ENCODE results near the gene TRIM7.

The TRIM7 gene

DNA sequence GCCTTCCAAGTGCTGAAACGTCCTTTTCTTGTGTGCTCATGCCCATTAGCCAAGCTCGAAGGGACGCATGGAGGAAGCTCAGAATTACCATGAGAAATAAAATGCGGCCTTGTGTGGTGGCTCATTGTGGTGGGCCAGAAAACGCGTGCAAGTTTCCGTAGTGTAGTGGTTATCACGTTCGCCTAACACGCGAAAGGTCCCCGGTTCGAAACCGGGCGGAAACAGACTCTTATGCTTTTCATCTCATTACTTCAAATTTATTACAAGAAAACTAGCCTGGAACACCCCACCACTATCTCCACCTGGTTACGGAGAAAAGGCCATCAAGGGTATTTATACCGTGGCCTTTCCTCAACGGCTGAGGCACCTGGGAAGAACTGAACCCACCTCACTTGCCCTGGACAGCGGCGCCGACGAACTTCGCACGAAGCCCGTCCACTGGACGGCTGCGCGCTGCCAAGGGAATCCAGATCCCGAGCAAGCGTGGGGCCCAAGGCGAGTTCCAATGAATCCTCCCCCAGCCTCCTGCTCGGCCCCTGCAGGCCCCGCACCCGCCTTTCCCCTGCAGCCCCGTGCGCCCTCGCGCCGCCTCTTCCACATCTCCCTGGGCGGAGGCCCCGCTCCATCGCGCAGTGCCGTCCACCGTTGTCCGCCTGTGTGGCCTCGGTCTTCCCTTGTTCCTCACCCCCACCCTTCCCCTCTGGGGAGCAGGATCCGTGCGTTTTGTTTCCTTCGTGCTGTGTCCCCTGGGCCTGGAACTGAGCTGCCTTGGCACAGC, 35.3 kb downstream of the TRIM7 start:
- DNase-seq: peak; percentile 54

DNA sequence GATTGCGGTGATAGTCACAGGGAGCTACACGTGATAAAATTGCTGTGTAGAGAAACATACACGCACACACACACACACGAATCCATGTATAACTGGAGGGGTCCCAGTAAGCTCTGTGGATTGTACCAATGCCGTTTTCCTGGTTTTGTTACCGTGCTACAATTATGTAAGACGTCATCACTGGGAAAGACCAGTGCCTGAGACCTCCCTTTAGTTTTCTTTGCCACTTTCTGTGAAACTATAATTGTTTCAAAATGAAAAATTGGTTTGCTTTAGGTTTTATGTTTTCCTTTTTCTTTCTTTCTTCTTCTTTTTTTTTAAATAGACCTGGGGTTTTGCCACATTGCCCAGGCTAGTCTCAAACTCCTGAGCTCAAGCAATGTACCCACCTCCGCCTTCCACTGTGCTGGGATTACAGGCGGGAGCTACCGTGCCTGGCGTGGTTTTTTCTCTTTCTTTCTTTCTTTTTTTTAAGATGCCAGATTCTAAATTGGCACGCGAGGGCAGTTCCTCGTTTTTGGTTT, 36.3 kb downstream of the TRIM7 start:
- DNase-seq: no peak

DNA sequence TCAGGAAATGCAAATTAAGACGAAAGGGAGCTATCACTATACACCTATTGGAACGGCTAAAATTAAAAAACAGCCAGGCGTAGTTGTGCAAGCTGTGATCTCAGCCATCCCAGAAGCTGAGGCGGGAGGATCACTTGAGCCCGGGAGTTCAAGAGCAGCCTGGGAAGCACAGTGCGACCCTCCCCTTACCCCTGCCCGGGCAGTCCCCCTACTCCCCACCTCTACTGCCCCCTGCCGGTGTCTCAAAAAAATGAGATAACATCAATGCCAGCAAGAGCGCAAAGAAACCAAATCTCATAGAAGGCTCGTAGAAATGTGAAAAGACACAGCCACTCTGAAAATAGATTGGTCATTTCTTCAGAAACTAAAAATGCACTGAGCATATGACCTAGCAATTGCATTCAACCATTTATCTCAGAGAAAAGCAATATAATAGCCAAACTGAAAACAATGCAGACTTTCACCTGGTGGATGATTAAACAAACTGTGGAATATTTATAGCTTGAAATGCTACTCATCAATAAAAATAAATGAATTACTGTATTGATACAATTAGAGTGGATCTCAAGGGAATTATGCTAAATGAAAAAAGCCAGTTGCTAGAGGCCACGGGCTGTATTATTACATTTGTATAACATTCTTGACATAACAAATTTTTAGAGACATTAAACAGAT, 37.0 kb downstream of the TRIM7 start:
- peak; percentile 27 for DNase-seq

DNA sequence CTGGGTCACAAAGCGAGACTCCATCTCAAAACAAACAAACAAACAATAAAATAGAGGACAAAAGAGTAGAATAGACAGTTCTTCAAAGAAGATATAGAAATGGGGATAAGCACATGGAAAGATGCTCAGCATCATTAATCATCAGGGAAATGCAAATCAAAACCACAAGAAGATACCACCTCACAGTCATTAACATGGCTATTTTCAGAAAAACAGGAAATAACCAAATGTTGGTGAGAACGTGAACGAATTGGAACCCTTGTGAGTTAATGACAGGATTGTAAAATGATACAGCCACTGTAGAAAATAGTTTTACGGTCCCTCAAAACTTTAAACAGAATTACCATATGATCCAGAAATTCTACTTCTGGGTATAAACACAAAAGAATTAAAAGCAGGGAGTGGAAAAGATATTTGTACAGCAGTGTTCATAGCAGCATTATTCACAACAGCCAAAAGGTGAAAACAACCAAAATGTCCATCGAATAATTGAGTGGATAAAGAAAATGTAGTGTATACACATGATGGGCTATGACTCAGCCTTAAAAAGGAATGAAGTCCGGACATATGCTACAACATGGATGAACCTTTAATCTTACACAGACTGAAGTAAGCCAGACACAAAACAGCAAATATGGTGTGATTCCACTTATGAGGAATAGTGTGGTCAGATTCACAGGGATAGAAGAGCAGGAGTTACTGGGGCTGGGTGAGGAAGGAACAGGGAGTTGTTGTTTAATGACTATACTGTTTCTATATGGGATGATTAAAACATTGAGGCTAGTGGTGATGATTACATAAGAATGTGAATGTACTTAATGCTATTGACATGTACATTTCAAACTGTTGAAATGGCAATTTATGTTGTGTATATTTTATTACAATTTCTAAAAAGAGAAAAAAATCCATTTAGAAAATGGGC, 37.9 kb downstream of the TRIM7 start:
- DNase-seq: no peak

DNA sequence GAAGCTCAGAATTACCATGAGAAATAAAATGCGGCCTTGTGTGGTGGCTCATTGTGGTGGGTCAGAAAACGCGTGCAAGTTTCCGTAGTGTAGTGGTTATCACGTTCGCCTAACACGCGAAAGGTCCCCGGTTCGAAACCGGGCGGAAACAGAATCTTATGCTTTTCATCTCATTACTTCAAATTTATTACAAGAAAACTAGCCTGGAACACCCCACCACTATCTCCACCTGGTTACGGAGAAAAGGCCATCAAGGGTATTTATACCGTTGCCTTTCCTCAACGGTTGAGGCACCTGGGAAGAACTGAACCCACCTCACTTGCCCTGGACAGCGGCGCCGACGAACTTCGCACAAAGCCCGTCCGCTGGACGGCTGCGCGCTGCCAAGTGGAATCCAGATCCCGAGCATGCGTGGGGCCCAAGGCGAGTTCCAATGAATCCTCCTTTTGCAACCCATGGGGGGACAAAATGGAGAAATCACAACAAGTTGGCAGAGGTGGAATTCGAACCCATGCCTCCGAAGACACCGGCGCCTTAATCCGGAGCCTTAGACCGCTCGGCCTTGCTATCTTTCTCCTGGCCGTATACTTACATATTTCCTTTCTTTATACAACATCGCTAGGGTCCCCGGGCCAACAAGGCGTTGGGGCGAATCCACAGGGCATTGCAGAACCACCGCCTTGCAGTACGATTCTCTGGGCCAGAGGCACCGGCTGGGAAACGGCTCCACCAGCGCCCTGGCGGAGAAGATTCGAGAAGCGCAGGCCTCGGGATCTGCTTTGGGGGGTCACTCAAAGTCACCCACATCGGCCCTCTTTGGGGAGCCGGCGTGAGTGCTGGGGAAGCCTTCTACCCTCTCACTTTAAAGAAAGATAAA, 40.7 kb downstream of the TRIM7 start:
- DNase-seq: no peak

DNA sequence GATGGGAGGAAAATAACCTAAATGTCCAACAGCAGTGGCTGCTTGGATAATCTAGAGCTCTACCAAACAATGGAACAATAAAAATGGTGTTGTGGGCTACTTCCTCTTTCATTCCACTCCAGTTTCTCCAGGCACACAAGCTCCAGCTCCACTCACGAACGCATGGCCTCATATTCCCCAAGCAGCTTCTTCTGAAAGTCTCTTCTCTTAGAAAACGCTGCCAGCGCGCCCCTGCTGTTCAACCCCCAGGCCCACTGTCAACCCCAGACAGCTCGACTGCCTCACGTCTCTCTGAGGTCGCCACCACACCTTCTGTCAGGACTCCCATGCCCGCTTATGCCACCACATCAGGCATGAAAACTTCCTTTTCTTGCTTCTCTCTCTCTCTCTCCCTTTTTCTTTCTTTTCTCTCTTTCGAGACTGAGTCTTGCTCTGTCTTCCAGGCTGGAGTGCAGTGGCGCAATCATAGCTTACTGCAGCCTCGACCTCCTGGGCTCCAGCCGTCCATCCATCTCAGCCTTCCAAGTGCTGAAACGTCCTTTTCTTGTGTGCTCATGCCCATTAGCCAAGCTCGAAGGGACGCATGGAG, 41.4 kb downstream of the TRIM7 start:
- DNase-seq: no peak

DNA sequence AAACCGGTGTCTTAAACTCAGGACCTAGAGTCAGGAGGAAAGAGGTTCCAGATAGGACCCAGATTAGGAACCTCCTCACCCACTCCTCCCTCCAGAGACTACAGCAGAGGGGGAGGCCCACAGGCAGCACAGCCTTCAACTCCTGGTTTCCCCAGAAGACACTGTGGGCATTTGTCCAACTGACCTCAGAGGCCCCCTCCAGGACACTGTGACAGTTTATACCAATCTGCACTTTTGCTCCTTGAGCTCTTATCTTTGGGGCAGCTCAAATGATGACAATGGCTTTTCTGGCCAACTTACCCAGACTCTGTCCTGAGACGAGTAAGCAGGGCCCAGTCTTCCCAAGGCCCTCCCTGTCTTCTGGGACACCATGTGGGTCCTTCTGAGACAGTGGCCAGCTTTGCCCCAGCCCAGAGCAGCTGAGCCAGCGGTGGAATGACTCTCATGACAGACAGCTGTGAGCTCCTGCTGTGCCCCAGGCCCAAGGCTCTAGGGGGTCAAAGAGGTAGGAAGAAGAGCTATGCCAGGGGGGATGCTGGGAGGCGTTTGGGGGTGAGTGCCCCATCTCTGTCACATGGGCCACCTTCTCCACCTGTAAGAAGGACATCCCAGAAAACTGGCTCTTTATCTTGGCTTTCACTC, 43.3 kb downstream of the TRIM7 start:
- no peak for DNase-seq

DNA sequence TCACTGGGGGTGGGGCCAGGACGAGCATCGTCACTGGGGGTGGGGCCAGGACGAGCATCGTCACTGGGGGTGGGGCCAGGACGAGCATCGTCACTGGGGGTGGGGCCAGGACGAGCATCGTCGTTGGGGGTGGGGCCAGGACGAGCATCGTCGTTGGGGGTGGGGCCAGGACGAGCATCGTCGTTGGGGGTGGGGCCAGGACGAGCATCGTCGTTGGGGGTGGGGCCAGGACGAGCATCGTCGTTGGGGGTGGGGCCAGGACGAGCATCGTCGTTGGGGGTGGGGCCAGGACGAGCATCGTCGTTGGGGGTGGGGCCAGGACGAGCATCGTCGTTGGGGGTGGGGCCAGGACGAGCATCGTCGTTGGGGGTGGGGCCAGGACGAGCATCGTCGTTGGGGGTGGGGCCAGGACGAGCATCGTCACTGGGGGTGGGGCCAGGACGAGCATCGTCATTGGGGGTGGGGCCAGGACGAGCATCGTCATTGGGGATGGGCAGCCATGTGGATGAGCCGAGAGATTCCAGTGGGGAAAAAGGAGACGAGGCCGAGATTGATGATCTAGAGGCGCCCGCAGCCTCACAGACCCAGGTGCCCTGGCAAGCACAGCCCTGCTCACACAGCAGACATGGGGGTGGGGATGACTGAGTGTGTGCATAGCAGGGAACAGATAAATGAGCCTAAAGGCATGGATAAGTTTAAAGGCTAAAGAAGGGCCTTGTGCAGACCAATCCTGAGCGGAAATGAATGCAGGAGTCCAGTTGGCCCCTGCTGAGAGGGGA, 44.1 kb downstream of the TRIM7 start:
- peak; percentile 73 for DNase-seq

DNA sequence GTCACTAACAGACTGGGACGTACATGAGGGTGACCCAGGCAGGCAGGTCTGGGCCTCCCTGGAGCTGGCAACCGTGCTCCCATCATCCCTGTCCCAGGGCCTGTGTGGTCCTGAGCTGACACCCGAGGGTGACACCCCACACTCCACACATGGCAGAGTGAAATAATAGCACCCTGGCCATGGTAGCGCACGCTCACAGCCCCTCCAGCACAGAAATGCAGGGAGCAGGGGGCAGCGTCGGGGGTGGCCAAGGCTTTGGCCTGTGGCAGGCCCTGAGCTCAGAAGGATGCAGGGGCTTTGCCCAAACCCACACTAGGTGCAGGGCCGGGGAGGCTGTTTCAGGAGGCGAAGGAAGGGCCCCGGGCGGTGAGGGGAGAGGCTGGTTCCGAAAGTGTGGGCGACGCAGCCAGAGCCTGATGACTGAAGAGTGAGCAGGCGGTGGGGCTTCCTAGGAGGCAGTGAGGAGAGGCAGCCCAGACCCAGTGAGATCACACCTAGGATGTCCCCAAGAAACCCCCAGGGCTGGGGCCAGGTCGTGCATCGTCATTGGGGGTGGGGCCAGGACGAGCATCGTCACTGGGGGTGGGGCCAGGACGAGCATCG, 44.7 kb downstream of the TRIM7 start:
- DNase-seq: peak; percentile 86

DNA sequence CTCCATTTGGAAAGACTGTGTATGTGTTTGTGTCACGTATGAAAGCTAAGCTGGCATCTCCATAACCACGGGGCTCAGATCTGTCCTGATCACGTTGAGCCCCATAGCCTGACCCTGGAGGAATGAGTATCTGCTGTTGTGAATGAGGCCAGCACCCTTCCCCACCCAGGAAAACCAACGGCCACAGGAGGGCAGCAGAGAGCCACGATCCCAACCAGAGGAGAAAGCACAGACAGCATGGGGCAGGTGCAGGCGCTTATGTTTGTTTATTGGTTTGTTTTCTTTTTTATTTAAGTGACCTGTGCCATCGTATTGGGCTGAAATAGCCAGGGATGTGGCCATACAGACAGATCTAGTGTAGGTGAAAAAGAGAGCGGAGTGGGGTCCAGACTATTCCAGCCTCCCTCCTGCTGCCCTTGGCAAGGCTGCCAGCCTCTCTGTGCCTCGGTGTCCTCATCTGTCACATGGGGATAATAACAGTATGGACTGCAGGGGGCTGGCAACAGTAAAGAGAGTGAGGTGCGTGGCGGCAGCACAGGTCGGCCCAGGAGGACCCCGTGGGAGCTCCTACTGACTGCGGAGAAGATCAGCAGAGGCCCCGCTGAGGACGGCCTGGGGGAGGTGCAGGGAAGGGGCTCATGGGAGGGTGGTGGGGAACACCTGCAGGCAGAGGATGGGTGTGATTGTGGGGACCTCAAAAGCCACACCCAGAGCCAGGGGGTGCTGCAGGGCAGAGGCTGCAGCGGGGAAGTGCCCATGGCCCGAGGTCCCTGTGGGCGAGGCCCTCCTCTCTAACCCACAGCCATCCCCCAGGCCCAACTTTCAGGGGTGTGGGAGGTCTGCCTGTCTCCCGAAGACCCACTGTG, 45.5 kb downstream of the TRIM7 start:
- peak; percentile 90 for DNase-seq

DNA sequence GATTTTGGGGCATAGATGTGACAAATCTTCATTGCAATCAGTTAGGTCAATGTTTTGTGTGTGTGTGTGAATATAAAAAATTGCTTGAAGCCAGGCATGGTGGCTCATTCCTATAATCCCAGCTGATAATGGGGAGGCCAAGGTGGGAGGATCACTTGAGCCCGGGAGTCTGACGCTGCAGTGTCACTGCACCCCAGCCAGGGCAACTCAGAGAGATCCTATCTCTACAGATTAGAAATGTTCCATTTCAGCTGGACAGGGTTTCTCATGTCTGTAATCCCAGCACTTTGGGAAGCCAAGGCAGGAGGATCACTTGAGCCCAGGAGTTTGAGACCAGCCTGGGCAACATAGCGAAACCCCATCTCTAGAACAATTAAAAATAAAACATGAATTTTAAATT, 46.1 kb downstream of the TRIM7 start:
- DNase-seq: no peak

DNA sequence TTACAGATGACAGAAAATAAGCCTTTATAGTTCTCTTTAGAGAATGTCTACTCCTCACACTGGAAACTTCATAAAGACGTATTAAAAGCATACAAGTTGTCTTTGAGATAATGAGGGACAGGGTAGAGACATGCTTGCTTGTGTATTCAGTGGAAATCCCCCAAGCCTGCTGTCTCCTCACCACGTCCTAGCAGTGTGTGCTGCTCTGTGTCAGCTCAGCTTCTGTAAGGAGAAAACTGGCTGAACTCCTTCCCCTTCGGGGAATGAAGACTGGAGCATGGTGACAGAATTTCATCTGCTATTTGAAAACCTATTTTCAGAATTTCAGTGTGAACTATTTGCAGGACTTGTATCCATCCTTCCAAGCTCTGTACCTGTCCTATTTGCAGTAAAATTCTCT, 48.2 kb downstream of the TRIM7 start:
- DNase-seq: no peak

DNA sequence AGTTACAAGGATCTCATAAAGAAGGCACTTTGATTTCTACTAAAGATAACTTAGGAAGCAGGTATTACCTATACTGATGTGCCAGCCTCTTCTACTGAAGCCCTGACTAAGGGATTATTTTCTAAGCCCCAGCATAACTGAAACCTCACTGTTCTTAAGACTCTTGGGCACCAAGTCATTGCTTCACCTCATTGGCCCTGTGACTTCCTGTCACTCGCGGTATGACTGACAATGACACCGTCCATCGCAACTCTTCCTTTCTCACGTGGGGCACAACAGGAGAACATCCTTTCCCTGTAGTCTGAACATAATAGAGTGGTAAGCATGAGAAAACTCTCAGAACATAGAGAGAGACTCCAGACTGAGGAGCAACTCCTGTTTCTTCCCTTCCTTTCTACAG, 51.2 kb downstream of the TRIM7 start:
- no peak for DNase-seq

DNA sequence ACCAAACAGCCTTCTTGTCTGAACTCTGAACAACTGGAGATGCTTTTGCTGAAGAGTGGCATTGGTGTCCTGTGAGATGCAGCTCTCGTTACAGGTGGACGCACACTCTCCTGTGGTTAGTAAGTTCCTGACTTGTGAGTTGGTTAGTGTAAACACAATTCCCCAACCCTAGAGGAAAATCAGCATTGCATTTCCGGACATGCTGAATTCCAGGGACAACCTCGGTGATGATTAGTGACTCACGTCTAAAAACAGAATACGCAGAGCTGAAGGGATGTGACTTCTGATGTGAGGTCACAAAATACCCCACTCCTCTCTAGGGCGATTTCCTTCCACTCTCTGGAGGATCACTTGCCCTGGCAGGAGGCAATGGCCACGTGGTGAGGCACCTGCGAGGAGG, 52.6 kb downstream of the TRIM7 start:
- no peak for DNase-seq

DNA sequence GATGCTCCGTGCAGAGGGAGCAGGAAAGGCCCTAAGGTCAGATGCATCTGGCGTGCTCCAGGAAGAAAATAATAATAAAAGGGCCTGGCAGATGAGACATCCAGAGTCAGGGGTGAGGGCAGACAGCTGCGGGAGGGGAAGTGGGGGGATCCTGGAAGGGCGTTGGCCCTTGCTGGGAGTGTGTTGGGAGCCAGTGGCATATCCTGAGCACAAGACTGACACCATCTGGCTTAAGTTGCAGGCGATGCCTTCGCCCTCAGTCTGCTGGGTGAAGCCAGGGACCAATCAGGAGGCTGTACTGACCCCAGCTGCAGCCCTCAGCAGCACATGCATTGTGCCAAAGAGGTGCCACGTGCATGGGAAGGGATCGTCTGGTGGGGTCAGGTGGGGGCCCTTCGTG, 53.9 kb downstream of the TRIM7 start:
- no peak for DNase-seq

DNA sequence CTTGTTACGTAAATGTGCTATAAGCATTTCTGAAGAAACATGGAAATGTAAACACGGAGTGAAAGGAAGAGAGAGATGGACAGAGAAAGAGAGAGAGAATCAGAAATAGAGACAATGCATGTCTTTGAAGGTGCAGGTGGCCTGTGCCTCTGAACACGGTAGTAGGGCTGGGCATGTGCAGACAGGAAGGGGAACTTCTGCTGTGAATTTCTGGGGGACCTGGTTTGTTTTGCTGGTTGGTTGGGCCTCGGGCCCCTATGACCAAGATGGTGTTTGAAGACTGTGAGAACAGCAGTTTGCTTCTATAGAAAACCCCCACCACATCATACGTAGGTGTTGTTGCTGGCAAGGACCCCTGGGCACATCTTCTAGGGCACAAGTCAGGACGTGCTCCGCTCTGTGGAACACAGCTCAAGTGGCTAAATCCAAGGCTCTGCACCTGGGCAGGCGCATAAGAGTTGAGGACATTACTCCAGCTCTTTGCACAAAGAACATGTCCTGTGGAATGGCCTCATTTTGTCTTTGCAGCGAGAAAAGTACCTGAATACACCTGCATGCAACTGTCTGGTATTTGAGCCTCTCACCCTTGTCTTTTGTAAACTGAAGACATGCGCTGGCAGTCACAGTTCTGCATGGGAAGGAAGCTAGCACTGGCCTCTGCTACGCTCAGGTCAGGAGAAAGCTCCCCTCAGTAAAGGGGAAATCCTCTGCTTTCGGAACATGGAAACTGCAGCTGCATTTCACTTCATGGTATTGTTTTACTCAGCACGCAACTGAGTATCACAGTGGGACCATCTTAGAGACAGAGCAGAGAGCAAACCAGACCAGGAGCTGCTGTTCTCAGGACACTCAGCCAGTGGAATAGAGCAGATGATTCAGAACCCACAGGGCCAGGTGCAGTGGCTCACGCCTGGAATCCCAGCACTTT, 54.9 kb downstream of the TRIM7 start:
- no peak for DNase-seq

DNA sequence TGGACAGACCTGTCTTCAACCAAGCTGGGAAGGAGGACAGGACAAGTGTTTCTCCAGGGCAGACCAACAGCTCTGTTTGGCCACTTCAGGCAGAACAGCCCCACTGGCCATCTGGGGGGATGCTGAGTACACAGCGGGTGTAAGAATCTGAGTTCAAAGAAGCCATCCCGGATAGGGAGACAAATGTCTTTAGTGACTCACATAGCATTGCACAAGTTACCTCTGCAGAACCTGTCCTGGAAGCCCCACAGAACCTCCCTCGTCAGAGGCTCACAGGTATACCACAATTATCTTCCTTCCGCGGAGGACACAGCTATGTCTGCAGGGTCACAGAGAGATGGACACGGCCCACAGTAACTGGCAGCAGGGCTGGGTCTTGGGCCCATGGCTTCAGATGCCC, 55.6 kb downstream of the TRIM7 start:
- no peak for DNase-seq
